Measurements from ENCODE around the gene ZHX3. TPM values are rescaled to one million over a fixed set of nuclear protein-coding genes. Genes with fewer than 3 reads are reported as not detected.

Gene ZHX3
- total and polyA plus RNA-seq, 9 of the 15 experiments (the other 6 are each of a cell fraction or from before 2014, with no cell fraction given): 0.80 to 14.6 (median 4.9) TPM

DNA sequence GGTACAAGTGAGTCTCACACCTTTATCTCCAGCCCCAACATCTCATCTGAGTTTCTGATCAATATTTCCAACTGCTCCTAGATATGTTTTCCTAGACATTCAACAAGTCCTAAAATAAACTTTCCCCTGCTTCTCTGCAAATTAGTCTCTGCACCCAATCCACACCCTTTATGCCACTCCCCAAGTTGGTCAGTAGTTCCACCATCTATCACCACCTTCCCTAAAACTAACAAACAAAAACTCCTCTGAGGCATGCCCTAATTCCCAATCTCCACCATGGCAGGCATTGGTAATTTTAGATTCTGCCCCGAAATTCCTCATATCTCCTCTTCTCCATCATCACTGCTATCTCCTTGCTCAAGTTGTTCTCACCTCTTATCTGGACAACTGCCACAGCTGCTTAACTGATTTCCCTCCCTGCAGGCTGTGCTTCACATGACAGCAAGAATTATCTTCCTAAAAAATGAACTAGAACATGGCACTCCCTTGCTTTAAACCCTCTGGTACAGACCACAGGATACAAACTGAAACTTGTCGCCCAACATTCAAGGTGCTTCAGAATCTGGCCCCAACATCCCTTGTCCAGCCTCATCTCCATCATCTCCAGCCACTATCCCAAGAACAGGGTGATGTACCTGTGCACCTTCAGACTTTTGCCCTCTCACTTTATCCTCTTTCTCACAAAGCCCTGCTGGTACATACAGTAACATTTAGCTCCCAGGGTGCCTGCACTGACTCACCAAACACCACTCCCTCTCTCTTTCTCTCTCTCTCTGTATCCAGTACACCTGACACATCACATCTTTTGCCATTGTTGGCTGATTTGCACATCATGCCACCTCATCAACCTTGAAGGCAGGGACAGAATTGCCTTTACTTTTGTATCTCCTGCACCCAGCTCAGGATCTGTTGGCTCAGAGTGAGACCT lies 55.5 kb downstream of the ZHX3 start (continued):
- TF ChIP-seq, protein P1, sequence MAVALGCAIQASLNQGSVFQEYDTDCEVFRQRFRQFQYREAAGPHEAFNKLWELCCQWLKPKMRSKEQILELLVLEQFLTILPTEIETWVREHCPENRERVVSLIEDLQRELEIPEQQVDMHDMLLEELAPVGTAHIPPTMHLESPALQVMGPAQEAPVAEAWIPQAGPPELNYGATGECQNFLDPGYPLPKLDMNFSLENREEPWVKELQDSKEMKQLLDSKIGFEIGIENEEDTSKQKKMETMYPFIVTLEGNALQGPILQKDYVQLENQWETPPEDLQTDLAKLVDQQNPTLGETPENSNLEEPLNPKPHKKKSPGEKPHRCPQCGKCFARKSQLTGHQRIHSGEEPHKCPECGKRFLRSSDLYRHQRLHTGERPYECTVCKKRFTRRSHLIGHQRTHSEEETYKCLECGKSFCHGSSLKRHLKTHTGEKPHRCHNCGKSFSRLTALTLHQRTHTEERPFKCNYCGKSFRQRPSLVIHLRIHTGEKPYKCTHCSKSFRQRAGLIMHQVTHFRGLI (CRISPR knock-in tag; IDR thresholded peaks at IDR 0.05): peak; percentile 74; the same call in 1 of the 2 replicates
- TF ChIP-seq NR3C1 (CRISPR knock-in tag; IDR thresholded peaks at IDR 0.05) (no peak), FOXA3 (CRISPR knock-in tag; conservative IDR thresholded peaks at IDR 0.05 in 1 of 2, IDR thresholded peaks at IDR 0.05 in 1 of 2) (no peak), KLF13 (tag; IDR thresholded peaks at IDR 0.05; ENCODE audit: borderline replicate concordance, low read depth) (no peak), CTBP1 (IDR thresholded peaks at IDR 0.05; ENCODE audit: borderline replicate concordance) (peak; percentile 91), ZNF583 (CRISPR knock-in tag; IDR thresholded peaks at IDR 0.05) (no peak)
- TF ChIP-seq, protein P2, sequence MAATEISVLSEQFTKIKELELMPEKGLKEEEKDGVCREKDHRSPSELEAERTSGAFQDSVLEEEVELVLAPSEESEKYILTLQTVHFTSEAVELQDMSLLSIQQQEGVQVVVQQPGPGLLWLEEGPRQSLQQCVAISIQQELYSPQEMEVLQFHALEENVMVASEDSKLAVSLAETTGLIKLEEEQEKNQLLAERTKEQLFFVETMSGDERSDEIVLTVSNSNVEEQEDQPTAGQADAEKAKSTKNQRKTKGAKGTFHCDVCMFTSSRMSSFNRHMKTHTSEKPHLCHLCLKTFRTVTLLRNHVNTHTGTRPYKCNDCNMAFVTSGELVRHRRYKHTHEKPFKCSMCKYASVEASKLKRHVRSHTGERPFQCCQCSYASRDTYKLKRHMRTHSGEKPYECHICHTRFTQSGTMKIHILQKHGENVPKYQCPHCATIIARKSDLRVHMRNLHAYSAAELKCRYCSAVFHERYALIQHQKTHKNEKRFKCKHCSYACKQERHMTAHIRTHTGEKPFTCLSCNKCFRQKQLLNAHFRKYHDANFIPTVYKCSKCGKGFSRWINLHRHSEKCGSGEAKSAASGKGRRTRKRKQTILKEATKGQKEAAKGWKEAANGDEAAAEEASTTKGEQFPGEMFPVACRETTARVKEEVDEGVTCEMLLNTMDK (IDR thresholded peaks at IDR 0.05; ENCODE audit: borderline replicate concordance, insufficient read depth, low read depth, low read length, poor library complexity, severe bottlenecking): no peak
- TF ChIP-seq, protein P3, sequence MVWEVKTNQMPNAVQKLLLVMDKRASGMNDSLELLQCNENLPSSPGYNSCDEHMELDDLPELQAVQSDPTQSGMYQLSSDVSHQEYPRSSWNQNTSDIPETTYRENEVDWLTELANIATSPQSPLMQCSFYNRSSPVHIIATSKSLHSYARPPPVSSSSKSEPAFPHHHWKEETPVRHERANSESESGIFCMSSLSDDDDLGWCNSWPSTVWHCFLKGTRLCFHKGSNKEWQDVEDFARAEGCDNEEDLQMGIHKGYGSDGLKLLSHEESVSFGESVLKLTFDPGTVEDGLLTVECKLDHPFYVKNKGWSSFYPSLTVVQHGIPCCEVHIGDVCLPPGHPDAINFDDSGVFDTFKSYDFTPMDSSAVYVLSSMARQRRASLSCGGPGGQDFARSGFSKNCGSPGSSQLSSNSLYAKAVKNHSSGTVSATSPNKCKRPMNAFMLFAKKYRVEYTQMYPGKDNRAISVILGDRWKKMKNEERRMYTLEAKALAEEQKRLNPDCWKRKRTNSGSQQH (CRISPR knock-in tag; IDR thresholded peaks at IDR 0.05): 0 out of 2 replicates have a peak, but pooled peaks have one; percentile 43
- TF ChIP-seq, protein P4, sequence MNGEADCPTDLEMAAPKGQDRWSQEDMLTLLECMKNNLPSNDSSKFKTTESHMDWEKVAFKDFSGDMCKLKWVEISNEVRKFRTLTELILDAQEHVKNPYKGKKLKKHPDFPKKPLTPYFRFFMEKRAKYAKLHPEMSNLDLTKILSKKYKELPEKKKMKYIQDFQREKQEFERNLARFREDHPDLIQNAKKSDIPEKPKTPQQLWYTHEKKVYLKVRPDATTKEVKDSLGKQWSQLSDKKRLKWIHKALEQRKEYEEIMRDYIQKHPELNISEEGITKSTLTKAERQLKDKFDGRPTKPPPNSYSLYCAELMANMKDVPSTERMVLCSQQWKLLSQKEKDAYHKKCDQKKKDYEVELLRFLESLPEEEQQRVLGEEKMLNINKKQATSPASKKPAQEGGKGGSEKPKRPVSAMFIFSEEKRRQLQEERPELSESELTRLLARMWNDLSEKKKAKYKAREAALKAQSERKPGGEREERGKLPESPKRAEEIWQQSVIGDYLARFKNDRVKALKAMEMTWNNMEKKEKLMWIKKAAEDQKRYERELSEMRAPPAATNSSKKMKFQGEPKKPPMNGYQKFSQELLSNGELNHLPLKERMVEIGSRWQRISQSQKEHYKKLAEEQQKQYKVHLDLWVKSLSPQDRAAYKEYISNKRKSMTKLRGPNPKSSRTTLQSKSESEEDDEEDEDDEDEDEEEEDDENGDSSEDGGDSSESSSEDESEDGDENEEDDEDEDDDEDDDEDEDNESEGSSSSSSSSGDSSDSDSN (IDR thresholded peaks at IDR 0.05; ENCODE audit: borderline replicate concordance in 1 of 2, low read depth in 2 of 2, low read length in 2 of 2): no peak
- TF ChIP-seq, protein P5, sequence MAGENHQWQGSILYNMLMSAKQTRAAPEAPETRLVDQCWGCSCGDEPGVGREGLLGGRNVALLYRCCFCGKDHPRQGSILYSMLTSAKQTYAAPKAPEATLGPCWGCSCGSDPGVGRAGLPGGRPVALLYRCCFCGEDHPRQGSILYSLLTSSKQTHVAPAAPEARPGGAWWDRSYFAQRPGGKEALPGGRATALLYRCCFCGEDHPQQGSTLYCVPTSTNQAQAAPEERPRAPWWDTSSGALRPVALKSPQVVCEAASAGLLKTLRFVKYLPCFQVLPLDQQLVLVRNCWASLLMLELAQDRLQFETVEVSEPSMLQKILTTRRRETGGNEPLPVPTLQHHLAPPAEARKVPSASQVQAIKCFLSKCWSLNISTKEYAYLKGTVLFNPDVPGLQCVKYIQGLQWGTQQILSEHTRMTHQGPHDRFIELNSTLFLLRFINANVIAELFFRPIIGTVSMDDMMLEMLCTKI (IDR thresholded peaks at IDR 0.05; ENCODE audit: partially characterized antibody): no peak
- TF ChIP-seq, protein P6, sequence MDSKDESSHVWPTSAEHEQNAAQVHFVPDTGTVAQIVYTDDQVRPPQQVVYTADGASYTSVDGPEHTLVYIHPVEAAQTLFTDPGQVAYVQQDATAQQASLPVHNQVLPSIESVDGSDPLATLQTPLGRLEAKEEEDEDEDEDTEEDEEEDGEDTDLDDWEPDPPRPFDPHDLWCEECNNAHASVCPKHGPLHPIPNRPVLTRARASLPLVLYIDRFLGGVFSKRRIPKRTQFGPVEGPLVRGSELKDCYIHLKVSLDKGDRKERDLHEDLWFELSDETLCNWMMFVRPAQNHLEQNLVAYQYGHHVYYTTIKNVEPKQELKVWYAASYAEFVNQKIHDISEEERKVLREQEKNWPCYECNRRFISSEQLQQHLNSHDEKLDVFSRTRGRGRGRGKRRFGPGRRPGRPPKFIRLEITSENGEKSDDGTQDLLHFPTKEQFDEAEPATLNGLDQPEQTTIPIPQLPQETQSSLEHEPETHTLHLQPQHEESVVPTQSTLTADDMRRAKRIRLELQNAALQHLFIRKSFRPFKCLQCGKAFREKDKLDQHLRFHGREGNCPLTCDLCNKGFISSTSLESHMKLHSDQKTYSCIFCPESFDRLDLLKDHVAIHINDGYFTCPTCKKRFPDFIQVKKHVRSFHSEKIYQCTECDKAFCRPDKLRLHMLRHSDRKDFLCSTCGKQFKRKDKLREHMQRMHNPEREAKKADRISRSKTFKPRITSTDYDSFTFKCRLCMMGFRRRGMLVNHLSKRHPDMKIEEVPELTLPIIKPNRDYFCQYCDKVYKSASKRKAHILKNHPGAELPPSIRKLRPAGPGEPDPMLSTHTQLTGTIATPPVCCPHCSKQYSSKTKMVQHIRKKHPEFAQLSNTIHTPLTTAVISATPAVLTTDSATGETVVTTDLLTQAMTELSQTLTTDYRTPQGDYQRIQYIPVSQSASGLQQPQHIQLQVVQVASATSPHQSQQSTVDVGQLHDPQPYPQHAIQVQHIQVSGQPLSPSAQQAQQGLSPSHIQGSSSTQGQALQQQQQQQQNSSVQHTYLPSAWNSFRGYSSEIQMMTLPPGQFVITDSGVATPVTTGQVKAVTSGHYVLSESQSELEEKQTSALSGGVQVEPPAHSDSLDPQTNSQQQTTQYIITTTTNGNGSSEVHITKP (IDR thresholded peaks at IDR 0.05; ENCODE audit: partially characterized antibody): no peak
